ENCODE measurements around the gene SELENOI. TPM values are rescaled to one million over a fixed set of nuclear protein-coding genes. Genes with fewer than 3 reads are reported as not detected.

SELENOI gene
- total and polyA plus RNA-seq, 2 donors (not counting 3 experiments of a cell fraction or from before 2014, with no cell fraction given): 10.8 to 25.3 TPM

- Histone ChIP-seq H3K36me3 (ENCODE audit: control insufficient read depth in 2 of 2, extremely low read depth in 1 of 2, insufficient read depth in 2 of 2, low read length in 2 of 2) (no peaks in the 10 kb centered on the region), H3K4me2 (ENCODE audit: insufficient read depth, low read length) (no peak overlapping the region), H3K79me2 (ENCODE audit: control insufficient read depth, insufficient read depth, low read length) (no peaks in the 10 kb centered on the region), H3K9me1 (replicated peaks; ENCODE audit: control insufficient read depth, extremely low read depth, insufficient read depth, low read length) (no peaks in the 10 kb centered on the region), H2AFZ (ENCODE audit: low read depth, low read length) (no peak overlapping the region), H3K9ac (replicated peaks; ENCODE audit: extremely low read depth, insufficient read depth, low read length) (no peak overlapping the region), H3K27ac (ENCODE audit: insufficient read depth, low read depth, low read length) (no peak overlapping the region), H3K27me3 (ENCODE audit: control insufficient read depth in 2 of 2, insufficient read depth in 2 of 2, low read length in 2 of 2) (peaks cover 0 to 2% of the 10 kb centered on the region in 2 experiments), H3K9me3 (replicated peaks; ENCODE audit: control insufficient read depth, insufficient read depth, low read length) (no peaks in the 10 kb centered on the region), H3K4me3 (replicated peaks in 1 of 3; ENCODE audit: insufficient read depth in 1 of 3, low read depth in 1 of 3, low read length in 3 of 3) (no peak overlapping the region), H3K4me1 (ENCODE audit: control insufficient read depth, extremely low read depth, insufficient read depth, low read length) (no peaks in the 10 kb centered on the region), H4K20me1 (replicated peaks; ENCODE audit: control insufficient read depth, extremely low read depth, insufficient read depth, low read length) (no peaks in the 10 kb centered on the region)
- TF ChIP-seq MYC (IDR thresholded peaks at IDR 0.05; ENCODE audit: low read depth, low read length) (no peak), JUN (IDR thresholded peaks at IDR 0.05; ENCODE audit: borderline replicate concordance, insufficient read depth, insufficient read length, low read depth) (peak; percentile 18), FOS (IDR thresholded peaks at IDR 0.05; ENCODE audit: borderline replicate concordance, insufficient read depth, low read length) (peak; percentile 67)
- dilution Hi-C loops (cut with MboI; ENCODE audit: extremely low pct_ligation_motif_present, low sequenced_read_pairs) (no loop called here), intact Hi-C loops (cut with micrococcal nuclease) (no loop called here)
- ChIA-PET CTCF (interaction anchor here (1.0 to 2.8 kb wide), 4 partner anchors 8 to 334 kb away, joined by 3 to 10 read pairs (median 3); no protein-coding TSS in a partner anchor), POLR2A (no interaction called here)
- no TSS peak for BruUV-seq (replicated peaks)
- FAIRE-seq (no peak), DNase-seq (ENCODE audit: low read depth, low spot score) (peak; percentile 75)
Observed at GRCh38 chr2:26325851-26326250, 20.1 kb upstream of the SELENOI start.

- H3K36me3 ChIP-seq (ENCODE audit: control insufficient read depth in 2 of 2, extremely low read depth in 1 of 2, insufficient read depth in 2 of 2, low read length in 2 of 2): no peaks in the 10 kb centered on the region
- H3K4me1 ChIP-seq (ENCODE audit: control insufficient read depth, extremely low read depth, insufficient read depth, low read length): no peaks in the 10 kb centered on the region
- intact Hi-C loops (cut with micrococcal nuclease): no loop called here
- FAIRE-seq: no peak
- H3K27me3 ChIP-seq (ENCODE audit: control insufficient read depth in 2 of 2, insufficient read depth in 2 of 2, low read length in 2 of 2): no peaks in the 10 kb centered on the region
- no peak for DNase-seq (ENCODE audit: low read depth, low spot score)
- H3K4me3 ChIP-seq (replicated peaks in 1 of 3; ENCODE audit: insufficient read depth in 1 of 3, low read depth in 1 of 3, low read length in 3 of 3): no peak overlapping the region
- H4K20me1 ChIP-seq (replicated peaks; ENCODE audit: control insufficient read depth, extremely low read depth, insufficient read depth, low read length): no peaks in the 10 kb centered on the region
- no peaks in the 10 kb centered on the region for H3K9me1 ChIP-seq (replicated peaks; ENCODE audit: control insufficient read depth, extremely low read depth, insufficient read depth, low read length)
- ChIA-PET POLR2A (no interaction called here), CTCF (interaction anchor here (0.7 to 2.8 kb wide), 7 partner anchors 10 to 376 kb away, joined by 3 to 10 read pairs (median 3); no protein-coding TSS in a partner anchor)
- no peaks in the 10 kb centered on the region for H3K9me3 ChIP-seq (replicated peaks; ENCODE audit: control insufficient read depth, insufficient read depth, low read length)
- H2AFZ ChIP-seq (ENCODE audit: low read depth, low read length): no peak overlapping the region
- dilution Hi-C loops (cut with MboI; ENCODE audit: extremely low pct_ligation_motif_present, low sequenced_read_pairs): no loop called here
- TF ChIP-seq JUN (IDR thresholded peaks at IDR 0.05; ENCODE audit: borderline replicate concordance, insufficient read depth, insufficient read length, low read depth) (no peak), GATA2 (IDR thresholded peaks at IDR 0.05; ENCODE audit: insufficient read depth, insufficient read length, low read depth, low read length) (no peak), POLR2AphosphoS5 (IDR thresholded peaks at IDR 0.05; ENCODE audit: insufficient read depth, low read depth, low read length) (no peak), FOS (IDR thresholded peaks at IDR 0.05; ENCODE audit: borderline replicate concordance, insufficient read depth, low read length) (no peak), MYC (IDR thresholded peaks at IDR 0.05; ENCODE audit: low read depth, low read length) (no peak), EZH2 (IDR thresholded peaks at IDR 0.05; ENCODE audit: borderline replicate concordance, low read depth, low read length, severe bottlenecking) (no peak)
- no peak overlapping the region for H3K27ac ChIP-seq (ENCODE audit: insufficient read depth, low read depth, low read length)
- BruUV-seq (replicated peaks): no TSS peak
- H3K9ac ChIP-seq (replicated peaks; ENCODE audit: extremely low read depth, insufficient read depth, low read length): no peak overlapping the region
- H3K4me2 ChIP-seq (ENCODE audit: insufficient read depth, low read length): no peak overlapping the region
- no peaks in the 10 kb centered on the region for H3K79me2 ChIP-seq (ENCODE audit: control insufficient read depth, insufficient read depth, low read length)
Observed at GRCh38 chr2:26326514-26326913, 19.4 kb upstream of the SELENOI start.
